GM21390 (cell line): ENCODE data around the gene CMIP.

ENCODE experiments used
- ATAC-seq: cut with Tn5 transposase; IDR thresholded peaks from one replicate; pipeline ENCODE4 v1.9.1; 2021; ENCODE audit not compliant: unreplicated experiment

Gene CMIP

GRCh38 chr16:81473969-81474959 lies 29.7 kb downstream of the CMIP start:
- no peak for ATAC-seq

DNA sequence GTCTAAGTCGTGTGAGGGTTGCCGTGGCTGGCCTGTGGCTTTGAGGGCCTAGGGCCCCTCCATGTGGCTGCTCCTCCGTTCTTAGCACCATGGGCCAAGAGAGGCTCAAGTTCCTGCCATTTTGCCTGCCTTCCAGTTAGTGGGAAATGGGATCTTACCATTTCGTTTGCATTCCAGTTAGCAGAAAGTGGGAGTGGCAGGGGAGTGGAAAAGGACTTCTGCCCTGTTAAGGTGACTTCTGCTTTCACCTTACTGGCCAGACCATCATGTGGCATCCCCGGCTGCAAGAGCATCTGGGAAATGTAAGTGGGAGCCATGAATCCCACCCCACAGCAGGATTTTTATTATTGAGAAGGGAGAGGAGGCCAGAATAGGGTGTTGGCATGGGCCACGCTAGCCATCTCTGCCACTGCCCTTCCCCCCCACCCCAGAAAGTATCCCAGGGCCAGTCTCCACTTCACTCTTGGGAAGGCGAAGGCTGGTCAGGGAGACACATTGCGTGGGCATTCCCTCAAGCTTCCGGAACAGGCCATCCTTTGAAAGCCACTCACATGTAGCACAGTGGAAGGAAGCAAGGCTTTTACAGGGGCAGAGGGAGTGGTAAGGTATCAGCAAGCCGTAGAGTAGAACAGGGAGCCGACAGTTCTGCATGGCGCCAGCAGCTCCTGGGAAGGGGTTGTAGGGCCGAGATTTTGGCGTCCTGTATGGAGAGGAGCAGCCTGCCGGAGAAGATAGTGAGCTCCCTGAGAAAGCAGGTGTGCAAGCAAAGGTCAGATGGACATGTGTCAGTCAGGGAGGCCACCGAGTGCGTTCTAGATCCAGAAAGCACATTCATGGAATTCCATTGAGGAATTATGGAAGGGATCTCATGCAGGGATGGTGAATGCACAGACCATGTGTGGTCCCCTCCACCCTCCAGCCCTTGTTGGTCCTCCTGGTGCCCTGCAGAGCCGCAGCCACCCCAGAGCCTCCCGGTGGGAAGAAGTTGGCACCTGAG lies 33.4 kb downstream of the CMIP start:
- no peak for ATAC-seq

- peak; percentile 50 for ATAC-seq
These were observed 34.4 kb downstream of the CMIP start for GRCh38 chr16:81478876-81479511.

DNA sequence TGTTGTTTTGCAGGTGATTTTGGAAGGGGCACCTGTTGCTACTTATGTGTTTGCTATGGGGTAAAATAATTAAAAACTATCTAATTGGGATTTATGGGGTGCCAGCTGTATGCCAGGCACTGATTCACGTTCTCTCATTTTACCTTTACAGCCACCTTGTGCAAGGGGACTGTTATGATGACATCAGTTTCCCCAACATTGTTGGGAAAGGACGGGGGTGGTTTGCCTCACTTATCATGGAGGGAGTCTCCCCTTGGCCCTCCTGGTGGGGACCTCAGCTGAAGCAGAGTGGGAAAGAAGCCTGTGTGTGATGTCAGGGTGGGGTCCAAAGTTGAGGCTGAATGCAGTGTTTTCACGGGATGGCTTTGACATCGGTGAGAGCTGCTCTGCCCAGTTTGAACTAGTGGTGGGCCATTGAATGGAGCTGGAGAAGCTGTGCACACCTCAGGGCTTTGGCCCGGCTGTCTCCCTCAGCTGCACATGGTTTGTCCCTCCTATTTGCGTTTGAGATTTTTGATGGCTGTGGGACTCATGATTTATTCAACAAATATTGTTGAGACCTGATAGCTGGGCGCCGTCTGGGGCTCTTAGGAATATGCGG lies 36.1 kb downstream of the CMIP start:
- ATAC-seq = no peak

DNA sequence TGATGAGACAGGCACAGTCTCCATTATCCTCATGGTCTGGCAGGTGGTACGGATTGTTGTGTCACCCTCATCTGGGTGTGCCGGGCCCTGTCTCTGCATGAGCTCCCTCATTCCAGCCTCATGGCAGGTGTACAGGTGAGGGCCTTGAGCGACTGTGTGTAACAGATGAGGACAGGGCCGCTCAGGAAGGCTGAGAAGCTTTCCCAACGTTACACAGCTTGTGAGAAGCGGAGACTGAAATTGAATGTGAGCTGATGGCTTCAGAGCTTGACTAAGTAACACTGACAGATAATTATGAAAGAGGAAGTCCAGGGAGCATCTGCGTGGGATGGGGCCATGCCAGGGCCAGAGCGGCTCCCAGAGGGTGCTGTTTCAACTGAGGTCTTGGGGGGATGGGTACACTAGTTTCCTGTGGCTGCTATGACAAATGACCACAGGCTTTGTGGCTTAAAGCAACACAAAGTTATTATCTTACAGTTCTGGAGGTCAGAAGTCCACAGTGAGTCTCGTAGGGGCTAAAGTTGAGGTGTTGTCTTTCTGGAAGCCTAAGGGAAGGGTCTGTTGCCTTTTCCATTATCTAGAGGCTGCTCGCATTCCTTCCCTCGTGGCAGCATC lies 36.7 kb downstream of the CMIP start:
- ATAC-seq = peak; percentile 90

GRCh38 chr16:81482329-81483063 lies 37.9 kb downstream of the CMIP start:
- ATAC-seq = no peak

- no peak for ATAC-seq
These were observed 38.7 kb downstream of the CMIP start for GRCh38 chr16:81483064-81483969.

GRCh38 chr16:81483970-81484595 lies 39.5 kb downstream of the CMIP start:
- no peak for ATAC-seq

GRCh38 chr16:81484908-81485624 lies 40.5 kb downstream of the CMIP start:
- ATAC-seq = no peak

DNA sequence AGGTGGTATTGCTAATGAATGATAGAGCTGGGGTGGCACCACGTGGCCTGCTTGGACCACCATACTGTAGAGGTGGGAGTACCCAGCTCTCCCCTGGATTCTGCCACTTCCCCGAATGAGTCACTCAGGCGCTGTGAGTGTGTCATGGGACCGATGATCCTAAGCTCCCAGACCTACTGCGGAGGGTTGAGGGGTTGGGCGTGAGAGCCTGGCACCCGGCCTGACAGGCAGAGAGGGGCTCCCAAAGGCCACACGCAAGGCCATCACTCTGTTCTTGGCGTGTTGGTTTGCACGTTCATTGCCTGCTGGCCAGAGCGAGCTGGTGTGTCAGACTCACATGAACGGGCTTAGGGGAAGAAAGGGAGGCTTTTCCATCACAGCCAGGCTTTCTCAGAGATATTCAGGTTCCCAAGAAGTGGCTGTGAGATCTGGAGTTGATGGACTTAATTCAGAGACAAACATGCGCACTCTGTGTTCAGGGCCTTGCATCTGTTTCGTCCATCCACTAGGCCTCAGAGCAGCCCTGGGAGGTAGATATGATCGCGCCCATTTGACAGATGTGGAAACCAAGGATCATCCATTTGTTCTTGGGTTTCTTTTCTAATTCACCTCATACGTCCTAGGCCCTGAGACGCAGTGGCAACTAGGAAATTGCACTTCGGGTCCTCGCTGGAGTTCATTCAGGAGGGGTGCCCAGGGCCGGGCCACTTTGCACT lies 41.4 kb downstream of the CMIP start:
- no peak for ATAC-seq

- ATAC-seq = no peak
These were observed 42.0 kb downstream of the CMIP start for GRCh38 chr16:81486540-81487061.

GRCh38 chr16:81487301-81487720 lies 42.7 kb downstream of the CMIP start:
- no peak for ATAC-seq

DNA sequence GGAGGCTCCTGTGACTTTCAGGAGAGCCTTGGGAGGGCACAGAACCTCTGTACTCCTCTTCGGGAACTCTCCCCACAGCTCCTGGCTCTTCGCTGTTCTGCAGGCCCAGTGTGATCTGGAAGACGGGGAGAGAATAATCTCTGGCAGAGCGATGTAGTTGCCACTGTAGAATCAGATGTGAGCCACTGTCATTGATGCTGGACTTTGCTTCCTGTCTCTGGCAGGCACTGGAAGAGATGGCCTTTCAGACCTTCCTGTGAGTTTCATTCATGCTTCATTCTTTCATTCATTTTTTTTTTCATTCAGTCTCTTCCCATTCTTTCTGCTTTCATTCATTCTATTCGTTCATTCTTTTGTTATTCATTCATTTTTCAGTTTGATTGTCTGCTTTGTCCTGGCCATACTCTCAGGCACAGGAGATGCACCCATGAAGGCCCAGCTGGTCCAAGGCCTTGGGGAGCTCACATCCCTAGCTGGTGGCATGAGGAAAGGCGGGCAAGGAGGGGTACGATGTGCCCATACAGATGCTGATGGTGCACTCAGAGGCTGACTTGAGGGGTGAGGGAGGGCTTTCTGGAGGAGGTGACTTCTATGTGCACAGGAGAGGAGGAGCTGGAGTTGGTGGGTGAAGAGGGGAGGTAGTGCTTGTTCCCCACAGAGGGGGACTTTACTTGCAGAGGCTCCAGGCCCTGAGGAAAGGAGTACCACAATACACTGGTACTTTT lies 44.2 kb downstream of the CMIP start:
- no peak for ATAC-seq

- no peak for ATAC-seq
These were observed 45.1 kb downstream of the CMIP start for GRCh38 chr16:81489547-81490267.

GRCh38 chr16:81491541-81492188 lies 47.1 kb downstream of the CMIP start:
- no peak for ATAC-seq
